H1 (cell line): ENCODE results near the gene WEE1. TPM values are rescaled to one million over a fixed set of nuclear protein-coding genes. Genes with fewer than 3 reads are reported as not detected.
A peak's percentile ranks its signal among the peaks of the same experiment; 100 is the strongest.

Experiments used
- CTCF ChIA-PET: fragments of 300-600 bp; sonication (Branson Sonifier 250); formaldehyde crosslinking; loops from one replicate; lab custom pipeline; 2021; ENCODE audit not compliant: partially characterized antibody; lab: Charles Lee
- POLR2A ChIA-PET: fragments of 300-600 bp; sonication (Branson Sonifier 250); formaldehyde crosslinking; loops from one replicate; lab custom pipeline; 2021; ENCODE audit warnings: inconsistent platforms; ENCODE audit not compliant: partially characterized antibody; lab: Charles Lee
- DNase-seq, 2 experiments: peaks; one replicate each; pipeline versions ENCODE4 v3.0.0 to v3.0.0-alpha.2; 2010 to 2022; ENCODE audit warnings: low spot score in 2 of 2, low read depth in 1 of 2, mixed read lengths in 1 of 2
- FAIRE-seq: peaks from 2 replicates; lab custom pipeline; 2011; peaks lifted over from hg19 to GRCh38; lab: Jason Lieb, UNC
- H2AFZ ChIP-seq: 2 replicates; pipeline ENCODE4 v1.8.1; 2012; ENCODE audit warnings: low read length, inconsistent platforms
- H2AK5ac ChIP-seq: 2 replicates; pipeline ENCODE4 v1.6.1; 2013; ENCODE audit warnings: low read depth, low read length
- H2BK120ac ChIP-seq: replicated peaks from 2 replicates; pipeline ENCODE3; 2013; ENCODE audit warnings: low read depth, low read length, inconsistent platforms
- H2BK12ac ChIP-seq: 2 replicates; pipeline ENCODE4 v1.6.1; 2013; ENCODE audit warnings: low read depth, low read length
- H2BK15ac ChIP-seq: 2 replicates; pipeline ENCODE4 v1.6.1; 2013; ENCODE audit warnings: low read length
- H2BK20ac ChIP-seq: 2 replicates; pipeline ENCODE4 v1.6.1; 2013; ENCODE audit warnings: low read length
- H2BK5ac ChIP-seq: 2 replicates; pipeline ENCODE4 v1.6.1; 2013; ENCODE audit warnings: low read depth, low read length
- H3K14ac ChIP-seq: 2 replicates; pipeline ENCODE4 v1.6.1; 2013; ENCODE audit warnings: inconsistent platforms; ENCODE audit not compliant: insufficient read length
- H3K18ac ChIP-seq: 2 replicates; pipeline ENCODE4 v1.6.1; 2013; ENCODE audit warnings: low read length; ENCODE audit errors: extremely low read depth
- H3K23ac ChIP-seq: 2 replicates; pipeline ENCODE4 v1.6.1; 2013; ENCODE audit warnings: inconsistent platforms; ENCODE audit not compliant: insufficient read length
- H3K23me2 ChIP-seq: 2 replicates; pipeline ENCODE4 v1.6.1; 2013; ENCODE audit warnings: low read depth, low read length
- H3K27ac ChIP-seq: 2 replicates; pipeline ENCODE4 v1.6.1; 2011; ENCODE audit warnings: low read depth, low read length, inconsistent platforms
- H3K27me3 ChIP-seq, 4 experiments: replicated peaks in 1 of 4; 1 replicate in 1 of 4; 2 replicates in 3 of 4; pipeline versions ENCODE4 v1.6.1 to v1.8.1; 2011 to 2013; ENCODE audit warnings: low read length in 3 of 4, mild to moderate bottlenecking in 3 of 4, inconsistent platforms in 2 of 4, mixed read lengths in 2 of 4, moderate library complexity in 1 of 4; ENCODE audit not compliant: control insufficient read depth in 3 of 4, insufficient read depth in 3 of 4; ENCODE audit errors: extremely low read depth in 1 of 4
- H3K36me3 ChIP-seq, 4 experiments: 2 replicates each; pipeline versions ENCODE4 v1.6.1 to v1.8.1; 2011 to 2013; ENCODE audit warnings: mild to moderate bottlenecking in 4 of 4, low read length in 3 of 4, moderate library complexity in 2 of 4, control low read depth in 1 of 4, inconsistent platforms in 1 of 4; ENCODE audit not compliant: insufficient read depth in 4 of 4, control insufficient read depth in 2 of 4
- H3K4ac ChIP-seq: replicated peaks from 2 replicates; pipeline ENCODE3; 2013; ENCODE audit warnings: low read length, low read depth, mixed read lengths, inconsistent platforms; ENCODE audit not compliant: insufficient read length
- H3K4me1 ChIP-seq, 4 experiments: replicated peaks in 1 of 4; 1 replicate in 1 of 4; 2 replicates in 3 of 4; pipeline versions ENCODE4 v1.6.1 to v1.8.1; 2011 to 2013; ENCODE audit warnings: low read length in 3 of 4, inconsistent platforms in 2 of 4, mixed read lengths in 1 of 4; ENCODE audit not compliant: insufficient read depth in 4 of 4, control insufficient read depth in 3 of 4
- H3K4me2 ChIP-seq, 2 experiments: 2 replicates each; pipeline versions ENCODE4 v1.6.1 to v1.8.1; 2011 to 2013; ENCODE audit warnings: low read depth in 2 of 2, low read length in 2 of 2, control low read depth in 1 of 2, inconsistent platforms in 1 of 2, mild to moderate bottlenecking in 1 of 2; ENCODE audit not compliant: insufficient read depth in 1 of 2
- H3K4me3 ChIP-seq, 4 experiments: fragments of 200-600, 300-600 bp in 1 of 4; sonication (generic), shearing (Covaris generic), sonication (Bioruptor Twin) in 1 of 4; 2 replicates each; pipeline versions ENCODE4 v1.5.1 to v1.8.1; 2011 to 2016; ENCODE audit warnings: low read length in 4 of 4, low read depth in 3 of 4, control low read depth in 2 of 4, inconsistent platforms in 2 of 4, mild to moderate bottlenecking in 2 of 4, mixed read lengths in 1 of 4, moderate library complexity in 1 of 4; ENCODE audit not compliant: insufficient read depth in 2 of 4; ENCODE audit errors: extremely low read depth in 1 of 4
- H3K56ac ChIP-seq: replicated peaks from 2 replicates; pipeline ENCODE3; 2013; ENCODE audit warnings: low read depth, mild to moderate bottlenecking, mixed read lengths, low read length, inconsistent platforms; ENCODE audit not compliant: insufficient read length
- H3K79me1 ChIP-seq: 2 replicates; pipeline ENCODE4 v1.6.1; 2013; ENCODE audit warnings: low read depth, low read length, control low read depth
- H3K79me2 ChIP-seq, 2 experiments: 2 replicates each; pipeline versions ENCODE4 v1.6.1 to v1.8.1; 2012 to 2013; ENCODE audit warnings: low read length in 2 of 2, mild to moderate bottlenecking in 2 of 2, inconsistent platforms in 1 of 2; ENCODE audit not compliant: insufficient read depth in 2 of 2, control insufficient read depth in 1 of 2
- H3K9ac ChIP-seq, 4 experiments: replicated peaks in 1 of 4; 1 replicate in 1 of 4; 2 replicates in 3 of 4; pipeline versions ENCODE4 v1.6.1 to v1.8.1; 2011 to 2013; ENCODE audit warnings: low read depth in 3 of 4, low read length in 3 of 4, control low read depth in 2 of 4, mild to moderate bottlenecking in 2 of 4, moderate library complexity in 2 of 4, inconsistent platforms in 1 of 4; ENCODE audit errors: extremely low read depth in 1 of 4
- H3K9me3 ChIP-seq, 2 experiments: 2 replicates each; pipeline versions ENCODE4 v1.6.1 to v1.8.1; 2012 to 2013; ENCODE audit warnings: mild to moderate bottlenecking in 2 of 2, moderate library complexity in 2 of 2, control low read depth in 1 of 2, inconsistent platforms in 1 of 2, low read depth in 1 of 2, low read length in 1 of 2, mixed read lengths in 1 of 2; ENCODE audit not compliant: insufficient read depth in 2 of 2
- H4K20me1 ChIP-seq, 2 experiments: replicated peaks in 1 of 2; 2 replicates each; pipeline versions ENCODE3 to v1.8.1; 2011 to 2013; ENCODE audit warnings: inconsistent platforms in 2 of 2, low read length in 2 of 2, mild to moderate bottlenecking in 1 of 2; ENCODE audit not compliant: insufficient read depth in 2 of 2, control insufficient read depth in 1 of 2
- H4K5ac ChIP-seq: 2 replicates; pipeline ENCODE4 v1.6.1; 2013; ENCODE audit warnings: low read length, low read depth, mixed read lengths, inconsistent platforms; ENCODE audit not compliant: insufficient read length
- H4K8ac ChIP-seq: 2 replicates; pipeline ENCODE4 v1.8.0; 2013; ENCODE audit warnings: mild to moderate bottlenecking, moderate library complexity, low read length, inconsistent platforms; ENCODE audit not compliant: insufficient read depth; ENCODE audit errors: extremely low read depth
- H4K91ac ChIP-seq: replicated peaks from 2 replicates; pipeline ENCODE3; 2013; ENCODE audit warnings: low read length, mixed read lengths, inconsistent platforms; ENCODE audit not compliant: insufficient read length
- CHD2 ChIP-seq: IDR thresholded peaks from 2 replicates; pipeline ENCODE4 v1.6.1; 2012; ENCODE audit warnings: low read length, improper control_type of control experiment
- EZH2 ChIP-seq: fragments of 200-600 bp; sonication (generic); IDR thresholded peaks from 2 replicates; pipeline ENCODE4 v1.7.1; 2012; ENCODE audit warnings: low read depth, mild to moderate bottlenecking, moderate library complexity, low read length, inconsistent platforms; ENCODE audit not compliant: severe bottlenecking
- POLR2A ChIP-seq, 2 experiments: IDR thresholded peaks; 1 replicate in 1 of 2; 2 replicates in 1 of 2; pipeline ENCODE4 v1.6.1; 2011; ENCODE audit warnings: low read depth in 2 of 2, low read length in 2 of 2, mild to moderate bottlenecking in 2 of 2; ENCODE audit errors: control extremely low read depth in 1 of 2
- POU5F1 ChIP-seq: IDR thresholded peaks from 2 replicates; pipeline ENCODE4 v1.6.1; 2011; ENCODE audit warnings: low read depth, mild to moderate bottlenecking, low read length, moderate library complexity
- RAD21 ChIP-seq, 2 experiments: IDR thresholded peaks in 1 of 2; conservative IDR thresholded peaks in 1 of 2; 2 replicates each; pipeline ENCODE4 v1.6.1; 2011; ENCODE audit warnings: low read depth in 2 of 2, low read length in 2 of 2, improper control_type of control experiment in 1 of 2, inconsistent platforms in 1 of 2, mild to moderate bottlenecking in 1 of 2, moderate library complexity in 1 of 2
- SAP30 ChIP-seq: fragments of 300-600 bp; sonication (generic); IDR thresholded peaks from 2 replicates; pipeline ENCODE4 v1.7.1; 2012; ENCODE audit warnings: low read length, moderate library complexity, mild to moderate bottlenecking, inconsistent platforms; ENCODE audit not compliant: insufficient read depth, insufficient replicate concordance
- TAF1 ChIP-seq: IDR thresholded peaks from 2 replicates; pipeline ENCODE4 v1.6.1; 2011; ENCODE audit warnings: mild to moderate bottlenecking, low read depth, low read length
- TEAD4 ChIP-seq: IDR thresholded peaks from 2 replicates; pipeline ENCODE4 v1.6.1; 2012; ENCODE audit warnings: low read depth, low read length, inconsistent platforms, mixed read lengths
- WGBS, 2 experiments: shearing (Covaris generic) in 1 of 2; methylation state at CpG; one replicate each; pipeline versions ENCODE4 v1.1.6 to v1.1.7; 2013 to 2015; ENCODE audit warnings: low lambda C conversion rate in 2 of 2, mixed read lengths in 2 of 2, inconsistent platforms in 1 of 2, low coverage in 1 of 2, missing lambda C conversion rate in 1 of 2; ENCODE audit not compliant: insufficient replicate concordance in 2 of 2, insufficient coverage in 1 of 2, insufficient read length in 1 of 2; ENCODE audit errors: extremely low coverage in 1 of 2, missing lambda C conversion rate in 1 of 2; 5-methylcytosine and 5-hydroxymethylcytosine counted together
- polyA plus RNA-seq, 7 experiments: library from polyadenylated mRNA; depleted of rRNA in 3 of 7; stranded (reverse) in 5 of 7; unstranded in 2 of 7; fragments of >200 nt in 5 of 7; fragments of 200-250 nt in 2 of 7; gene quantifications; 1 replicate in 5 of 7; 2 replicates in 1 of 7; 4 replicates in 1 of 7; pipeline versions ENCODE4 v1.2.1 to v1.2.3, GENCODE V29; 2011 to 2013; ENCODE audit warnings: missing spikeins in 2 of 7, mixed read lengths in 2 of 7
- total RNA-seq: library from RNA; stranded (reverse); fragmentation: NEBNext Ultra II Directional; extraction: Animal tissue kit (Norgen Biotek cat#: 25700); gene quantifications from 2 replicates; pipeline ENCODE4 v1.2.1, GENCODE V29; 2021
- TF ChIP-seq, protein P1 (sequence below), 3 experiments: IDR thresholded peaks; 1 replicate in 2 of 3; 2 replicates in 1 of 3; pipeline versions ENCODE4 v1.5.1 to v1.6.1; 2011; ENCODE audit warnings: low read length in 3 of 3, mild to moderate bottlenecking in 3 of 3, inconsistent platforms in 2 of 3, low read depth in 1 of 3, moderate library complexity in 1 of 3; ENCODE audit not compliant: insufficient read depth in 1 of 3; ENCODE audit errors: control extremely low read depth in 1 of 3

The WEE1 gene
- total and polyA plus RNA-seq, 2 of the 8 experiments (the other 6 are each of a cell fraction or from before 2014, with no cell fraction given) = 40.8 to 120 TPM

DNA sequence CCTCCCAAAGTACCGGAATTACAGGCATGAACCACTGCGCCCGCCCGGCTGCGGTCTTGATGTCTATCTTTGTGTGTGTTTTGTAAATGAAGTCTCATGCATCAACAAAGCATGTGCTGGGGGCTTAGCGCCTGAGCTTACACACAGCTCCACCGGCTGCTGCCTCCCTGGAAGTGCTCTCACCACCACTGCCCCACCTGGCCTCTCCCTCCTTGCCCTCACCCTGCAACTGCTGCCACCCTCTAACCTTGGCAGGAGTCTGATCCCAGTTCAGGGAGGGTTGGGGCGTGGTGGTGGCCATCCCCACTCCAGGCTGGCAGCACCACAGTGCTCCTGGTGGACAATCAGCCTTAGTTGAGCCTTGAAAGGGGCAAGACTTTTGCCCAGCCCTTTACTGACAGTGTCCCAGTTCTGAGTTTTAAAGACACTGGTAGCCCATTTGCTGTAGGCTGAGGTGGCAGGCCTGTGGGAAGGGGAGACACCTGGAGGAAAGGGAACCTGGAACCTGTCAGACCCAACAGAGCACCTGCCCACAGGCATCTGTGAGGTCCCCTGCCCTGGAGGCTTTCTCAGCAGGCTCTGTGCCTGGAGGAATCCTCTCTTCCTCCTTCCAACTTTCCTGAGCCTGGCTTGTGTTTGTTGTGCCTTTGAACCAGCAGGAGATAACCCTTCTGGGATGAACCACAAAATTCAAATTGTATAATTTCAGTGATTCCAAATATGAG is 42.4 kb upstream of the WEE1 start:
- H3K23ac ChIP-seq = no peak overlapping the region
- no peak overlapping the region for H3K4me3 ChIP-seq
- H3K4ac ChIP-seq = no peak overlapping the region
- no peak for FAIRE-seq
- no peaks in the 10 kb centered on the region for H3K9me3 ChIP-seq
- no peak overlapping the region for H2AFZ ChIP-seq
- H2BK15ac ChIP-seq = peak overlapping the region; percentile 65
- ChIA-PET POLR2A (interaction anchor here (2.2 to 2.5 kb wide), 2 partner anchors 18 to 43 kb away, joined by 5 to 12 read pairs; partner anchors contain the start of gene WEE1), CTCF (interaction anchor here (0.7 to 1.8 kb wide), 4 partner anchors 24 to 227 kb away, joined by 3 to 4 read pairs (median 3); no protein-coding TSS in a partner anchor)
- H3K27me3 ChIP-seq = no peaks in the 10 kb centered on the region
- H3K14ac ChIP-seq = no peak overlapping the region
- H4K8ac ChIP-seq = peak overlapping the region; percentile 86
- no peak overlapping the region for H2AK5ac ChIP-seq
- no peak overlapping the region for H4K91ac ChIP-seq
- no peak overlapping the region for H2BK20ac ChIP-seq
- no peaks in the 10 kb centered on the region for H3K23me2 ChIP-seq
- peak in 1 of 2 experiments; percentile 47 for DNase-seq
- 0 out of 2 replicates have a peak overlapping the region, but pooled peaks have one; percentile 4 for H2BK12ac ChIP-seq
- no peak overlapping the region for H3K18ac ChIP-seq
- peaks cover 2 to 13% (median 6%) of the 10 kb centered on the region in 4 experiments; a peak in 6 of 7 replicates for H3K4me1 ChIP-seq
- WGBS, 2 experiments = 95% methylated on average over 8 of the region's 8 CpGs; no CpG with 5 or more reads in 1 of the 2 experiments
- no peak overlapping the region for H3K4me2 ChIP-seq
- H3K79me1 ChIP-seq = no peaks in the 10 kb centered on the region
- no peak overlapping the region for H2BK120ac ChIP-seq
- H3K79me2 ChIP-seq = no peaks in the 10 kb centered on the region
- no peaks in the 10 kb centered on the region for H4K20me1 ChIP-seq
- H3K36me3 ChIP-seq = peaks cover 0 to 13% (median under 1%) of the 10 kb centered on the region in 4 experiments; a peak in 2 of 8 replicates
- H4K5ac ChIP-seq = no peak overlapping the region
- no peak overlapping the region for H3K56ac ChIP-seq
- no peak overlapping the region for H3K27ac ChIP-seq
- no peak overlapping the region; the same call in 1 of the 2 replicates for H2BK5ac ChIP-seq
- no peak overlapping the region for H3K9ac ChIP-seq
- TF ChIP-seq EZH2 (no peak), TEAD4 (no peak), POLR2A (IDR thresholded peaks at IDR 0.05; ENCODE audit: control extremely low read depth in 1 of 2, low read depth in 2 of 2, low read length in 2 of 2) (no peak), POU5F1 (no peak), CHD2 (no peak), RAD21 (IDR thresholded peaks at IDR 0.05 in 1 of 2, conservative IDR thresholded peaks at IDR 0.05 in 1 of 2; ENCODE audit: low read depth in 2 of 2, low read length in 2 of 2) (peak in 1 of 2 experiments; percentile 9; a peak in 1 of 4 replicates), TAF1 (no peak), SAP30 (no peak)
- TF ChIP-seq, protein P1, sequence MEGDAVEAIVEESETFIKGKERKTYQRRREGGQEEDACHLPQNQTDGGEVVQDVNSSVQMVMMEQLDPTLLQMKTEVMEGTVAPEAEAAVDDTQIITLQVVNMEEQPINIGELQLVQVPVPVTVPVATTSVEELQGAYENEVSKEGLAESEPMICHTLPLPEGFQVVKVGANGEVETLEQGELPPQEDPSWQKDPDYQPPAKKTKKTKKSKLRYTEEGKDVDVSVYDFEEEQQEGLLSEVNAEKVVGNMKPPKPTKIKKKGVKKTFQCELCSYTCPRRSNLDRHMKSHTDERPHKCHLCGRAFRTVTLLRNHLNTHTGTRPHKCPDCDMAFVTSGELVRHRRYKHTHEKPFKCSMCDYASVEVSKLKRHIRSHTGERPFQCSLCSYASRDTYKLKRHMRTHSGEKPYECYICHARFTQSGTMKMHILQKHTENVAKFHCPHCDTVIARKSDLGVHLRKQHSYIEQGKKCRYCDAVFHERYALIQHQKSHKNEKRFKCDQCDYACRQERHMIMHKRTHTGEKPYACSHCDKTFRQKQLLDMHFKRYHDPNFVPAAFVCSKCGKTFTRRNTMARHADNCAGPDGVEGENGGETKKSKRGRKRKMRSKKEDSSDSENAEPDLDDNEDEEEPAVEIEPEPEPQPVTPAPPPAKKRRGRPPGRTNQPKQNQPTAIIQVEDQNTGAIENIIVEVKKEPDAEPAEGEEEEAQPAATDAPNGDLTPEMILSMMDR (IDR thresholded peaks at IDR 0.05; ENCODE audit: control extremely low read depth in 1 of 3, insufficient read depth in 1 of 3, low read depth in 1 of 3, low read length in 3 of 3) = peak in 2 of 3 experiments; percentile 26 to 27; a peak in 2 of 4 replicates
